Skin epidermis (tissue), 12 donors: ENCODE results near the gene TMEM212.
A peak's percentile ranks its signal among the peaks of the same experiment; 100 is the strongest.
"Not testable (repeated sequence)": the region's sequence is repeated elsewhere in the genome, so short reads cannot be mapped to it uniquely, and the experiment has no call there.

ENCODE experiments used
- H3K27ac ChIP-seq, 21 experiments: fragments of 200-600 bp; sonication (generic) in 11 of 21; one replicate each; pipeline ENCODE4 v1.5.0; 2020; ENCODE audit warnings: mild to moderate bottlenecking in 3 of 21, inconsistent platforms in 2 of 21, moderate library complexity in 2 of 21
- H3K4me3 ChIP-seq, 7 experiments: fragments of 200-600 bp; sonication (generic) in 2 of 7; one replicate each; pipeline ENCODE4 v1.5.0; 2020; ENCODE audit warnings: inconsistent platforms in 2 of 7, mild to moderate bottlenecking in 2 of 7, moderate library complexity in 1 of 7

The TMEM212 gene

DNA sequence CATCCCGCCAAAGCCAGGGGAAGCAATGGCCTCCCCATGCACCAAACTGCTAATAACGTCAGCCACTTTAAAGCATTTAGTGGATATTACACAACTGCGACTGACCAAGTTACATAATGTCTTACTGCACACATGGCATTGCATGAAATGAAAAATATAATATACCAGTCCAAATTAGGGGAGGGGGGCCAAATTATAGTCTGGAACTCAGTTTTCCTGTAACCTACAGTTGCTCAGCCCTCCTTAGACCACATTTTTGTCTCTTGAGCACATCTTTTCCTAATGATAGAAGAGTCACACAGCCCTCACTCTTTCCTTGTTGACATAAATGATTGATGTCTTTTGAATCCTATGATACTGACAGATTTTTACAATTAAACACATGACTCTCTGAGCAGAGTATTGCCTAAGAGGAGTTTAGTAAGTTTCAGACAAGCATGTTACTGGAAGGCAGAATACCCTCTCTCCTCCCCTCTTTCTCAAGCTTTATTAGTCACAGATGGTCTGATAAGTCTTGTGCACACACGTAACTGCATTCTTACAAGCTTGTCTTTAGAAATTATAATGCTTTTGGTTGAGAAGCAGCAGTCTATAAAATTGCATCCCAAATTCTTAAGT, 31.7 kb upstream of the TMEM212 start:
- Histone ChIP-seq H3K4me3 (peak overlapping the region in 2 of 7 experiments; percentile 55 to 60), H3K27ac (peak overlapping the region in 20 of 21 experiments; percentile 75 to 96 (median 91))

- Histone ChIP-seq H3K4me3 (no peak overlapping the region), H3K27ac (peak overlapping the region in 18 of 21 experiments; percentile 9 to 96 (median 64))
Measured at GRCh38 chr3:171811913-171812335, 31.2 kb upstream of the TMEM212 start.

- peak overlapping the region in 3 of 21 experiments; percentile 29 to 66 (median 63) for H3K27ac ChIP-seq
- H3K4me3 ChIP-seq = no peak overlapping the region
Measured at GRCh38 chr3:171812811-171813210, 30.3 kb upstream of the TMEM212 start.

DNA sequence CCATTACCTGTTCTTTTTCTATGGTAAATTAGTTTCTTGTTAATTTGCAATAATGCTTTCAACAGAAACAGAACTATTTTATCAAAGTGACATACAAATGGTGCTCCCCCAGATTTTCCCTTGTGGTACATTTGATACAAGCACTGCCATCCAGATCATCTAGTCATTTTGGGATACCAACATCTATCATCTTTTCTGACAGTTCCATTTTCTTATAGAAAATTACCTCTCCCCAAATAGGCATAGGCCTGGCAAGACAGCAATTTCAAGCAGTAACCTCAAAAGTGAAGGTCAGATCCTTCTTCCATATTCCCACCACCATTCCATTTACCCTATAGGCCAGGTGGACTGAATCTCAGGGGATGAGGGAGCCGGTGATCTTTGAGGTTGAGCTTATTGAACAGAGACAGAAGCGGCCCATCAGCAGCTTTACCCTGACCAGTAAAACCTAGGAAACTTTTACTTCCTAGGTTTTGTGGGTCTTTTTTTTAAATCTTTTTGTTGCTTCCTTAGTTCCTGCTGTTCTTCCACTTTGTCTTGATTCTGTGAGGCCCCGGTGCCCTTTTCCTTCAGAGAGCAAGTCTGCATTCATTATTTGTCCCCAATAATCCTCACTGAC, 29.8 kb upstream of the TMEM212 start:
- Histone ChIP-seq H3K27ac (peak overlapping the region in 11 of 21 experiments; percentile 7 to 66 (median 50)), H3K4me3 (no peak overlapping the region)

DNA sequence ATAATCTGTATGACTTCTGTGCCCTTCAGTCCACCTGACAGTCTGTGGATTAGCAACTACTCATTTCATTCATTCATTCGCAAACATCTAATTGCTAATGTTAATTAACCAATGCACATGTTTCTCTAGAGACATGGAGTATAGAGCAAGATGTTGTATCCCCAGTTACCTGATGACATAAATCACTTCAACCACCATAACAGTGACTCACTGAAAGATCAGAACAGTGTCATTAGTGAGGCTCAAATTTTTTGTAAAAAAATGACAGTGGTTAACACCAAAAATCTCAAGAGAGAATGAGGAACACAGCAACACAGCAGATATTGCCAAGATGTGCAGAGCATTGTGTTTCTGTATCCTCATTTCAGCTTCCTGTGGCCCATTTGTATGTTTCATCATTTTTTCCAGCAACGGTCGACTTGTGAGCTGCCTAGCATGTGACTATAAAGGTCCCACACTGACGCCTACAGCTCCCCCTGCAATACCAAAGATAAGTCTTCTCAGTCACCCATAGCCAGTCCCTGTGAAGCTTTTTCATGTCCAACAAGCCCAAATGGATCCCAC, 29.2 kb upstream of the TMEM212 start:
- Histone ChIP-seq H3K27ac (peak overlapping the region in 11 of 21 experiments; percentile 28 to 66 (median 52)), H3K4me3 (no peak overlapping the region)

DNA sequence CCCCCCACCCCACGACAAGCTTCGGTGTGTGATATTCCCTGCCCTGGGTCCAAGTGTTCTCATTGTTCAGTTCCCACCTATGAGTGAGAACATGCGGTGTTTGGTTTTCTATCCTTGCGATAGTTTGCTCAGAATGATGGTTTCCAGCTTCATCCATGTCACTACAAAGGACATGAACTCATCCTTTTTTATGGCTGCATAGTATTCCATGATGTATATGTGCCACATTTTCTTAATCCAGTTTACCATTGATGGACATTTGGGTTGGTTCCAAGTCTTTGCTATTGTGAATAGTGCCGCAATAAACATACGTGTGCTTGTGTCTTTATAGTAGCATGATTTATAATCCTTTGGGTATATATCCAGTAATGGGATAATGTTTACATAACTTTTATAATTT, 28.5 kb upstream of the TMEM212 start:
- H3K27ac ChIP-seq = peak overlapping the region in 7 of 21 experiments; percentile 22 to 66 (median 50)
- H3K4me3 ChIP-seq = not testable (repeated sequence)

- no peak overlapping the region for H3K4me3 ChIP-seq
- H3K27ac ChIP-seq = peak overlapping the region in 1 of 21 experiments; percentile 22
Measured at GRCh38 chr3:171815973-171816595, 27.1 kb upstream of the TMEM212 start.

DNA sequence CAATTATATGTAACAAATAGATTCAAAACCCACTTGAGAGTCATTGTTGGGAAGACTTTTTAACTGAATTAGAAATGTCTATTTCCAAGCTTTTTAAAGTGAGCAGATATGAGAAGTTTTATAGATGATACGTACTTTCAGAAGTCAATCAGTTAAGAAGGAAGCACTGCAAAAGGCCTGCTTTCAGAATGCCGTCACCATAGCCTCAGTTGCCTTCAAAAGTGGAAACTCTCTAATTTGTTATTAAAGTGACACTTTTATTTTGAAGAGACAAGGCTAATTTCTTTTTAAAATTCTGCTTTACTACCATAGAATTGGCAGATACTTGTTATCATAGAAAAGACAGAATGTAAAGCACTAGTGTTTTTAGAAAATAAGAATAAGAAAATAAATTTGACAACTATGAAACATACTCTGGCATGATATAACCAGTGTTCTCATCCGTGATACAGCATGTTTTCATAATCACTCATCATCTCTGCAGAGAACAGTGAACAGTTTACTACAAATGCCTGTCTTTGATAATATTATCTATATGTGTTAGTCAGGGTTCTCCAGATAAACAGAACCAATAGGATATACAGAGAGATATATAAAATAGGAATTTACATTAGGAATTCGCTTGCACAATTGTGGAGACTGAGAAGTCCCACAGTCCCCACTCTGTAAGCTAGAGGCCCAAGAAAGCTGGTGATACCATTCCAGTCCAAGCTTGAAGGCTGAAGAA, 25.9 kb upstream of the TMEM212 start:
- no peak overlapping the region for H3K27ac ChIP-seq
- H3K4me3 ChIP-seq = no peak overlapping the region

DNA sequence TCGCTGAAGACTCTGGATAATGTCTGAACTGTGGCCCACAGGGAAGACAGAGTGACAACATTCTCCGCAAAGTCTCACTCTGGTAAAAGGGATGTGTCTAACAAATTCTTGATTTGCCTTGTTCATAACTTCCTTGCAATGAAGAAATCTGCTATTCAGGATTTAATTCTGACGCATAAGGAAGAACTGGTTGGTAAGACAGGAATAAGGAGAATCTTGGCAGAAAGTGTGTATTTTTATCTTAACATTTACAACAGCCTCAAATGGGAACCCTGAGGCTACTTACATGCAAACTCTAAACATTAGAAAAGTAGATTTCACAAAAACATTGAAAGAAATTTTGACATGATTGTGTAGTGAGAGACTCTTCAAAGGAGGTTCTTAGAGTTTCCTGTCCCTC, 22.1 kb upstream of the TMEM212 start:
- Histone ChIP-seq H3K27ac (no peak overlapping the region), H3K4me3 (no peak overlapping the region)

DNA sequence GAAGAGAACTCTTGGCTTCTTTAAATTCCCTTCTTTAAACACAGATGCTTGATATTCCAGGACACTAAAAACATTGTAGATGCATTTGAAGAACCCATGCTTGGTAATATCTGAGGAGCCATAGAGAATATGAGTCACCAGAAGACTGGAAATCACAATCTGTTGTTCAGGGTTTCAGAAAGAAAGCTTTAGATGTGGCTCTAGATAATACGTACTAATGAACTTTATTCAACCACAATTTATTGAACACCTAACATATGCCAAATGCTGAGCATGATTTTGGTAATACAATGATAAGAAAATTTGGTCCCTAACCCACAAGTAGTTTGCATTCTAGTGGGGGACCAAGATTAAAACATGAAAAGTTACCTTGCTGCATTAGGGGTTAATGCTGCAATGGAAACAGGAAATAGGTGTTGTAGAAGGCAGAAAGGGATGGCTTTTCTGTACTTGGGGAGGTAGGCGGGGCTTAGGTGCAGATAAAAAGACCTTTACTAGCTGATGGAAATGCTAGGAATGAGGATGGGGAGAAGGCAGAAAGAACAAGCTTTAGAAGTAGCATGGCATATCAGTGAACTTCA, 21.3 kb upstream of the TMEM212 start:
- H3K27ac ChIP-seq = no peak overlapping the region
- no peak overlapping the region for H3K4me3 ChIP-seq

DNA sequence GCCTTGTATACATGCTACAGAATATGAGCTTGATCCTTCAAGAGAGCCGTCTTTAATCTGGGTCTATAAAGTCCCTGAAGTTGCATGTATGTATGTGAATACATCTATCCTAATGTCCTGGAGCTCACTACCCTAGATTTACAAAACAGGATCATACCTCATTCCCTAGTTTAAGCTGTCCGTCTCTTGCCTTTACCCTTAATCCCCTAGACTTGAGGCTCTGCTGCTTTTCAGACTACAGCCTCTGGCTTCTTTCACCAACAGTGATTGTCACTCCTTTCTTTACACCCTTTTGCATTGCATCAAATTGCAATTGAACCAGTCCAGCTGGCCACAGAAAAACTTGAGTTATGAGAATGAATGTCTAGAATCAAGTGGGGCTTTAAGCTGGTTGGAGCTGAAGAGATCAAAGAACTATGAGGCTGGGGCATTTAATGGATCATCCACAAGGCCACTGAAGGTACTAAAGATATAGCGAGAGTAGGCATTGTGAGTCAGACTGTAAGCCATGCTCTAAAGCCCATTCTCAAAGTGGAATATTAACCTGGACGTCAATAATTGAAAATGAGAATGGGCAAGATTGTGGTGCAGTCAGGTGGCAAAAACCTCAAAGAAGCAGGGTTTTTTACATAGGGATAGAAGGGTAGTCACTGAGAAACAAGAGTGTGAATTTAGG, 20.6 kb upstream of the TMEM212 start:
- no peak overlapping the region for H3K27ac ChIP-seq
- no peak overlapping the region for H3K4me3 ChIP-seq

GRCh38 chr3:171824116-171824515, 19.0 kb upstream of the TMEM212 start:
- Histone ChIP-seq H3K4me3 (no peak overlapping the region), H3K27ac (peak overlapping the region in 2 of 21 experiments; percentile 4 to 55)

- H3K27ac ChIP-seq = peak overlapping the region in 12 of 21 experiments; percentile 18 to 82 (median 47)
Measured at GRCh38 chr3:171824824-171825221, 18.3 kb upstream of the TMEM212 start.

DNA sequence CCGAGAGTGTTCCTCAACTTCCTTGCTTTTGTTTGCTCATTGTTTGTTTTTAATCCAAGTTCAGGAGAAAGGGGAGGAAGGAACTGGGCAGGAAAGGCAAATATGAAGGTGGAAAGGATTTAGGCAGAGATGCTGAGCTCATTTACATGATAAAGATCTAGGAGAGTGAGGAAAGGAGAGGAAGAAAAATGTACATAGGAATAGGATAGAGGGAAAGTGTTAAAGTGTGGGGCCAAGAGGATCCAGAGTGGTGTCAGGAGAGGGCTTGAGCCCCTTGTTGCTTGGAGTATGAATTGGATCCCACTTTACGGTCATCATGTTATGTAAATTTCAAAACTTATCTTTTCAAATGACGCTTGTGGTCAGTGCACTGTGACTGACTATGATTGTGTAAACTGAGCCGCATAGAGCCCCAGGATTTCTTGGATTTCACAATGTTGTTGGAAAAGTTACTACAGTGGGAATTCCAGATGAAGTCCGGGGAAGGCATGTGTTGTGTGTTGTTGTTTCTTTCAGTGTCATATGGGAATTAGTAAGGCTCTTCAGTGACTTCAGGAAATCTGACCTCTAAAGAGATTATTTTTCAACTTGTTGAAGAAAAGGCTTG, 17.8 kb upstream of the TMEM212 start:
- no peak overlapping the region for H3K4me3 ChIP-seq
- peak overlapping the region in 12 of 21 experiments; percentile 18 to 82 (median 47) for H3K27ac ChIP-seq

More at GRCh38 chr3:171824824-171825221, 18.3 kb upstream of the TMEM212 start:
- H3K4me3 ChIP-seq = no peak overlapping the region

DNA sequence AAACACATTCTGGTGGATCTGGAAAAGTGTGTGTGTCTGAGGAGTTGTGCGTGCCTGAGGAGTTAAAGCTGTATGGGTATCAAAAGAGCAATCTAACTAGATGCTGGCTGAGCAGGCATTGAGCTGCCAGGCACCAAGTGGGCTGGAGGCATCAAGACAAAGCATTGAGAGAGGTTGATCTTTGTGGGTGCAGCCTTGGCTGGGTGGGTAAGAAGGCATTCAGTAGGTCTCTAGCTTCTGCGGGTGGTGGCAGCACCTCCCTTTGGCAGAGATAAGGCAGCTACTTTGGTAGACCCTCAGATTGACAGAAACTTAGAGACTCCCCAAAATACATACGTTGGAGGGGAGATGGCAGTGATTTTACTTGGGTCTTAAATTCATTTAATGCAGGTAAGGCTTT, 15.8 kb upstream of the TMEM212 start:
- no peak overlapping the region for H3K4me3 ChIP-seq
- no peak overlapping the region for H3K27ac ChIP-seq

- H3K27ac ChIP-seq = no peak overlapping the region
- no peak overlapping the region for H3K4me3 ChIP-seq
Measured at GRCh38 chr3:171827836-171828458, 15.2 kb upstream of the TMEM212 start.

- H3K27ac ChIP-seq = peak overlapping the region in 6 of 21 experiments; percentile 5 to 76 (median 40)
- H3K4me3 ChIP-seq = no peak overlapping the region
Measured at GRCh38 chr3:171828902-171829770, 14.0 kb upstream of the TMEM212 start.
